VCaP (cell line): ENCODE measurements around the gene XXYLT1.

Experiments used
- H3K27ac ChIP-seq: fragments of 450-650 bp; 2 replicates; pipeline ENCODE4 v1.5.1; 2017
- CTCF ChIP-seq: fragments of 450-650 bp; conservative IDR thresholded peaks from 2 replicates; pipeline ENCODE4 v1.5.1; 2017; ENCODE audit warnings: mild to moderate bottlenecking, moderate library complexity

The XXYLT1 gene

GRCh38 chr3:195060217-195060481 is 210.8 kb downstream of the XXYLT1 start:
- H3K27ac ChIP-seq = no peak overlapping the region
- no peak for TF ChIP-seq CTCF

- H3K27ac ChIP-seq = no peak overlapping the region
- TF ChIP-seq CTCF = no peak
These were observed 211.3 kb downstream of the XXYLT1 start for GRCh38 chr3:195059471-195060216.

DNA sequence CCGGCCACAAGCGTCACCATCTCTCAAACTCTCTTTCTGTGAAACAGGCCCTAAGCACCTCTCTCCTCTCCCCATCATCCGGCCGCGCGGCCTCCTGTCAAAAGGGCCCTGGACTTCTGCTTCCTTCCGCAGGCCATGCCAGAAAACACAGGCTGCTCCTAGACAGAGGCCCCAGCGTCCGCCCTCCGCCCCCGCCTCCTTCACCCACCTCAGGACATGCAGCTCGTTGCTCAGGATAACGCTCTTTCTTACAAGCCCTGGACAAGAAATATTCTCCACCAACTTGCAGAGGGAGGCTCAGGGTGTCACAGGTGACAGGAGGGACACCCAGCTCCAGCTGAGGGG is 212.0 kb downstream of the XXYLT1 start:
- no peak overlapping the region for H3K27ac ChIP-seq
- no peak for TF ChIP-seq CTCF

DNA sequence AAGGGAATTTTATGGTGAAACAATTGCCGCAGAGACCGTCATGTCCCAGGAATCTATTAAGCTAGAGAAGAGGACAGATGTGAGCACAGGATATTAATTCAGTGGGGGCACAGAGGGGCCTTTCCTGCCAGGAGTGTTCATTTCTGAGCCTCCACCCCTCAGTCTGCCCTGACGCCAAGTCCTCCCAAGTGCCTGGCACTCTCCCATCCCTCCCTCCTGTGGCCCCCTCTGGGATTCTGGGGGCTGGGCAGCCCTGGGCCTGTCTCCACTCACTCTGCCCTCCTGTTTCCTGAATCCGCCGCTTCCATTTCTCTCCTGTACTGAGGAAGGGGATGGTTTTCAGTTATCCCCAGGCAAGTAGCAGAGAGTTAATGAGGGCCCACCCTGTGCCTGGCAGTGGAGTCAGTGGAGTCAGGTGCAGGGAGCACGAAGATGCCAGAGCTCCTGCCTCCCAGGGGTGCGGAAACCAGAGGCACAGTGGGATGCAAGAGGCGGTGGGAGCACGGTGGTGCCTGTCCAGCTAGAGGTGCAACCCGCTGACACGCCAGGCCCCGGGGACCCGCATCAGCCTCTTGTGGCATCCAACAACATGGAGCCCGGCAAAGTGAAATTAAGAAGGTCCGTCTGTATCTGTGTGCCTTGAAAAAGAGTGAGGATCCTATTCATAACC is 212.5 kb downstream of the XXYLT1 start:
- TF ChIP-seq CTCF = no peak
- no peak overlapping the region for H3K27ac ChIP-seq

- no peak overlapping the region for H3K27ac ChIP-seq
- TF ChIP-seq CTCF = no peak
These were observed 213.2 kb downstream of the XXYLT1 start for GRCh38 chr3:195057716-195058115.

- TF ChIP-seq CTCF = no peak
- no peak overlapping the region for H3K27ac ChIP-seq
These were observed 214.5 kb downstream of the XXYLT1 start for GRCh38 chr3:195056506-195056905.

- no peak overlapping the region for H3K27ac ChIP-seq
- no peak for TF ChIP-seq CTCF
These were observed 216.6 kb downstream of the XXYLT1 start for GRCh38 chr3:195054311-195054710.
